Right cardiac atrium (tissue), 5 donors: ENCODE measurements around the gene MYO1F. TPM values are rescaled to one million over a fixed set of nuclear protein-coding genes. Genes with fewer than 3 reads are reported as not detected.
"Not testable (repeated sequence)": the region's sequence is repeated elsewhere in the genome, so short reads cannot be mapped to it uniquely, and the experiment has no call there.

Source experiments
- ATAC-seq, 2 donors: fragments of 200-7000 bp; cut with Tn5 transposase; one replicate each; pipeline versions ENCODE4 v1.8.0 to v1.9.1; 2020; ENCODE audit warnings: moderate library complexity in 2 of 2, mild to moderate bottlenecking in 1 of 2
- DNase-seq, 3 donors: peaks; one replicate each; pipeline ENCODE4 v3.0.0-alpha.2; 2020
- H3K27ac ChIP-seq: one replicate; pipeline ENCODE4 v1.5.1; 2013; ENCODE audit warnings: mild to moderate bottlenecking, low read length, control low read depth, moderate library complexity
- H3K27me3 ChIP-seq: one replicate; pipeline ENCODE4 v1.6.1; 2013; ENCODE audit not compliant: control insufficient read depth, insufficient read depth
- H3K4me1 ChIP-seq: one replicate; pipeline ENCODE4 v1.6.1; 2013; ENCODE audit warnings: low read length; ENCODE audit not compliant: control insufficient read depth, insufficient read depth
- H3K4me3 ChIP-seq: one replicate; pipeline ENCODE4 v1.5.1; 2013; ENCODE audit warnings: low read length, control low read depth
- H3K9me3 ChIP-seq: one replicate; pipeline ENCODE4 v1.6.1; 2013; ENCODE audit warnings: low read length; ENCODE audit not compliant: control insufficient read depth
- WGBS: extraction: QIAGEN DNeasy Blood & Tissue Kit; methylation state at CpG from one replicate; pipeline ENCODE4 v1.1.7; 2013; 5-methylcytosine and 5-hydroxymethylcytosine counted together
- intact Hi-C, 4 donors: fragments of 100-400 bp; cut with DNase I; formaldehyde crosslinking; loops; one replicate each; pipeline versions ENCODE4 v1.11.0 to v1.14.0; 2022 to 2023
- long read RNA-seq, 4 donors: library from polyadenylated mRNA; unstranded; transcript quantifications; one replicate each; pipeline ENCODE4 v2.0.0, GENCODE V29; 2020 to 2021
- polyA plus RNA-seq: library from polyadenylated mRNA; stranded (reverse); fragments of 200-250 nt; gene quantifications from one replicate; pipeline ENCODE4 v1.2.3, GENCODE V29; 2013
- total RNA-seq, 4 donors: library from RNA; stranded (reverse); fragmentation: NEBNext Ultra II Directional; extraction: Animal tissue kit (Norgen Biotek cat#: 25700); gene quantifications; one replicate each; pipeline ENCODE4 v1.2.1, GENCODE V29; 2021
- donor health status: healthy with polysubstance abuse.
- donor health status: DM: no; HTN: yes; CAD: no.
- donor health status: DM: no; HTN: no; CAD: no.
- donor health status: DM: no; HTN: yes; CAD: no; lungs with severe emphysema.
- donor health status: DM: yes; HTN: yes; CAD: no.

MYO1F gene
- total RNA-seq, result 10 to 100 TPM; 11.3 to 23.2 (median 15.3) TPM
- 9.3 TPM for polyA plus RNA-seq
- long read RNA-seq, donor 1, full-length matches to known transcripts, result 10 of 22 reads
- long read RNA-seq, donor 1, partial matches to known transcripts, result 7 of 22 reads
- long read RNA-seq, donor 1, other reads (novel, unspliced or antisense), result 5 of 22 reads
- long read RNA-seq, donor 2, full-length matches to known transcripts, result 7 of 15 reads
- long read RNA-seq, donor 2, partial matches to known transcripts, result 7 of 15 reads
- long read RNA-seq, donor 2, other reads (novel, unspliced or antisense), result 1 of 15 reads
- long read RNA-seq, donor 3, full-length matches to known transcripts, result 4 of 12 reads
- long read RNA-seq, donor 3, partial matches to known transcripts, result 3 of 12 reads
- long read RNA-seq, donor 3, other reads (novel, unspliced or antisense), result 5 of 12 reads
- long read RNA-seq, donor 4, full-length matches to known transcripts, result 1 of 3 reads
- long read RNA-seq, donor 4, partial matches to known transcripts, result 1 of 3 reads
- long read RNA-seq, donor 4, other reads (novel, unspliced or antisense), result 1 of 3 reads

- Histone ChIP-seq H3K27me3 (no peaks in the 10 kb centered on the region), H3K4me3 (peak within 1 kb of the TSS; percentile 23), H3K4me1 (no peaks in the 10 kb centered on the region), H3K9me3 (no peaks in the 10 kb centered on the region), H3K27ac (no peak within 1 kb of the TSS)
- ATAC-seq (peak; percentile 43 to 46), DNase-seq (peak; percentile 65 to 85 (median 85))
- 8% methylated on average over 7 of the region's 7 CpGs for WGBS
- intact Hi-C loops, result loop anchor here in 1 of 4 donors (5.0 kb wide), 1 partner anchor 225 kb away; no protein-coding TSS in a partner anchor
Observed at GRCh38 chr19:8577247-8577646, at the start of gene MYO1F. TSS of gene MYO1F (minus strand) at chr19:8577442. CDS start at chr19:8577309, 133 bp downstream.

GRCh38 chr19:8626842-8627241, 49.6 kb upstream of the MYO1F start:
- ATAC-seq (no peak), DNase-seq (no peak)
- H3K4me3 ChIP-seq, result no peak overlapping the region
- H3K4me1 ChIP-seq, result no peaks in the 10 kb centered on the region
- no peaks in the 10 kb centered on the region for H3K9me3 ChIP-seq
- H3K27me3 ChIP-seq, result no peaks in the 10 kb centered on the region
- H3K27ac ChIP-seq, result no peak overlapping the region
- 82% methylated on average over 8 of the region's 8 CpGs for WGBS
- intact Hi-C loops, result no loop called here

- DNase-seq, H3K9me3 ChIP-seq, ATAC-seq, H3K4me1 ChIP-seq, H3K4me3 ChIP-seq, H3K27ac ChIP-seq, intact Hi-C loops, H3K27me3 ChIP-seq: not testable (repeated sequence)
- 51% methylated on average over 4 of the region's 4 CpGs for WGBS
Observed at GRCh38 chr19:8622886-8623285, 45.6 kb upstream of the MYO1F start.

- DNase-seq, result no peak
- intact Hi-C loops, result no loop called here
- Histone ChIP-seq H3K4me3 (no peak overlapping the region), H3K9me3 (no peaks in the 10 kb centered on the region), H3K27me3 (no peaks in the 10 kb centered on the region), H3K27ac (no peak overlapping the region), H3K4me1 (no peaks in the 10 kb centered on the region)
- 59% methylated on average over 8 of the region's 8 CpGs for WGBS
- ATAC-seq, result no peak
Observed at GRCh38 chr19:8618751-8619150, 41.5 kb upstream of the MYO1F start.

- DNase-seq (no peak), ATAC-seq (no peak)
- Histone ChIP-seq H3K27me3 (no peaks in the 10 kb centered on the region), H3K9me3 (no peaks in the 10 kb centered on the region), H3K4me3 (no peak overlapping the region), H3K4me1 (no peaks in the 10 kb centered on the region), H3K27ac (no peak overlapping the region)
- intact Hi-C loops, result no loop called here
- 74% methylated on average over 4 of the region's 4 CpGs for WGBS
Observed at GRCh38 chr19:8617984-8618383, 40.7 kb upstream of the MYO1F start.

- 68% methylated on average over 15 of the region's 15 CpGs for WGBS
- H3K9me3 ChIP-seq, ATAC-seq, H3K4me1 ChIP-seq, H3K4me3 ChIP-seq, intact Hi-C loops, H3K27me3 ChIP-seq, H3K27ac ChIP-seq: not testable (repeated sequence)
- DNase-seq, result peak in 1 of 3 donors; percentile 11
Observed at GRCh38 chr19:8617325-8617724, 40.1 kb upstream of the MYO1F start.

- no peaks in the 10 kb centered on the region for H3K9me3 ChIP-seq
- no peak overlapping the region for H3K4me3 ChIP-seq
- no peak overlapping the region for H3K27ac ChIP-seq
- intact Hi-C loops, result no loop called here
- no peak for ATAC-seq
- no peak for DNase-seq
- no peaks in the 10 kb centered on the region for H3K27me3 ChIP-seq
- no peaks in the 10 kb centered on the region for H3K4me1 ChIP-seq
- 73% methylated on average over 6 of the region's 6 CpGs for WGBS
Observed at GRCh38 chr19:8616861-8617260, 39.6 kb upstream of the MYO1F start.

- intact Hi-C loops, result no loop called here
- no peak overlapping the region for H3K4me3 ChIP-seq
- no peaks in the 10 kb centered on the region for H3K4me1 ChIP-seq
- DNase-seq (peak; percentile 44 to 81 (median 81)), ATAC-seq (peak in 1 of 2 donors; percentile 22)
- H3K9me3 ChIP-seq, result no peaks in the 10 kb centered on the region
- 35% methylated on average over 23 of the region's 23 CpGs for WGBS
- H3K27me3 ChIP-seq, result no peaks in the 10 kb centered on the region
- no peak overlapping the region for H3K27ac ChIP-seq
Observed at GRCh38 chr19:8615813-8616596, 38.8 kb upstream of the MYO1F start.

GRCh38 chr19:8615024-8615423, 37.8 kb upstream of the MYO1F start:
- Histone ChIP-seq H3K27ac (no peak overlapping the region), H3K9me3 (no peaks in the 10 kb centered on the region), H3K27me3 (no peaks in the 10 kb centered on the region), H3K4me1 (no peaks in the 10 kb centered on the region), H3K4me3 (no peak overlapping the region)
- DNase-seq (no peak), ATAC-seq (no peak)
- intact Hi-C loops, result no loop called here
- 28% methylated on average over 6 of the region's 6 CpGs for WGBS

- intact Hi-C loops, result no loop called here
- Histone ChIP-seq H3K4me3 (no peak overlapping the region), H3K9me3 (no peaks in the 10 kb centered on the region), H3K27ac (no peak overlapping the region), H3K27me3 (no peaks in the 10 kb centered on the region), H3K4me1 (no peaks in the 10 kb centered on the region)
- no peak for DNase-seq
- ATAC-seq, result no peak
- 75% methylated on average over 2 of the region's 2 CpGs for whole genome bisulfite sequencing
Observed at GRCh38 chr19:8614455-8614854, 37.2 kb upstream of the MYO1F start.

GRCh38 chr19:8612807-8613171, 35.5 kb upstream of the MYO1F start:
- WGBS, result 56% methylated on average over 5 of the region's 5 CpGs
- intact Hi-C loops, result no loop called here
- DNase-seq (no peak), ATAC-seq (no peak)
- Histone ChIP-seq H3K9me3 (no peaks in the 10 kb centered on the region), H3K27ac (no peak overlapping the region), H3K27me3 (no peaks in the 10 kb centered on the region), H3K4me3 (no peak overlapping the region), H3K4me1 (no peaks in the 10 kb centered on the region)
